Forelimb muscle (tissue), 1 donor: Measurements from ENCODE around the gene PLAAT2. TPM values are rescaled to one million over a fixed set of nuclear protein-coding genes. Genes with fewer than 3 reads are reported as not detected.
"Not testable (repeated sequence)": the region's sequence is repeated elsewhere in the genome, so short reads cannot be mapped to it uniquely, and the experiment has no call there.

Experiments used
- DNase-seq: peaks from one replicate; pipeline ENCODE4 v3.0.0-alpha.2; 2013; ENCODE audit warnings: low read depth
- polyA plus RNA-seq: library from polyadenylated mRNA; unstranded; fragments of 120-200 nt; gene quantifications from one replicate; pipeline ENCODE4 v1.2.1, GENCODE V29; 2013; ENCODE audit not compliant: insufficient read length

The PLAAT2 gene
- not detected for polyA plus RNA-seq

DNA sequence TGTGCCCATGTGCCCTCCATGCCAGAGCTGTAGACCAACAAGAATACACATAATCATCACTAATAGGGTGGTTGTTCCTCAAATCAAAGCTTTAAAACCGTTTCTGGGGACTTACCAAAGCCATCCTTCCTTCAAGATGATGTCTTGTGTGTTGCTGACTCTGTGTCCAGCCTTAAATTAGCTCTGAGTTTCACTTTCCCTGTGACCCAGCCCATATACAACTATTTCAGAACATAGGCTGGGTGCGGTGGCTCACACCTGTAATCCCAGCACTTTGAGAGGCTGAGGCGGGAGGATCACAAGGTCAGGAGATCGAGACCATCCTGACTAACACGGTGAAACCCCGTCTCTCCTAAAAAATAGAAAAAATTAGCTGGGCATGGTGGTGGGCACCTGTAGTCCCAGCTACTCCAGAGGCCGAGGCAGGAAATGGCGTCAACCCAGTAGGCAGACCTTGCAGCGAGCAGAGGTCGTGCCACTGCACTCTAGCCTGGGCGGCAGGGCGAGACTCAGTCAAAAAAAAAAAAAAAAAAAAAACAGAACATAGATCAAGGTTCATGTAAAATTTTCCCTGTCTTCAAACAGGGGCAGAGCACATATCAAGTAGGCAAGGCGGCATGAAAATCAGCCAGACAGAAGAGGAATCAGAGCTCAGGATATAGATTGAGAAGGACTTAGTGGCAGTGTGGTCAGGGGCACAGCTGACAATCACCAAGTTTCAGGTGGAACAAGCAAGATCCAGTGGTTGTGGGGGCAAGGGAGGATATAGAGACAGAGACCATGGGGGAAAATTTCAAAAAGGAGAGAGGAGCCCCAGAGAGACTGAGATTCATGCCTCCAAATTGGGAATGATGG lies at the start of gene PLAAT2:
PLAAT2 (minus strand) TSS at position 179 of the 855 bp plus-strand sequence; CDS start at position 124, 55 bp downstream.
- no peak for DNase-seq

DNA sequence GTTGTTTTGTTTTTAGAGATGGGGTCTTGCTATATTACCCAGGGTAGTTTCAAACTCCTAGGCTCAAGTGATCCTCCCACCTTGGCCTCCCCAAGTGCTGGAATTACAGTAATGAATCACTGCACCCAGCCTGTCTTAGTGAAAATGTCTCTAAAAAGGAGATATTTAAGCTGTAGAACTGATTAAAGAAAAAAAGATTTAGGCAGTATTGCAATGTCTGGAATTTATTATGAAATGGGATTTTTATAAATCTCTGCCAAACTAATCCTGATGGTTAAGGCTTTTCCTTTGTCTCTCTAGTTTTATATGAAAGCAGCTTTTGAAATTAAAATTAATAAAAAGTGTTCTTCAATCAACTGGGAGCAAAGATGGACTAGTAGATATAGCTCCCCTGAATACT lies 49.0 kb upstream of the PLAAT2 start:
- no peak for DNase-seq

DNA sequence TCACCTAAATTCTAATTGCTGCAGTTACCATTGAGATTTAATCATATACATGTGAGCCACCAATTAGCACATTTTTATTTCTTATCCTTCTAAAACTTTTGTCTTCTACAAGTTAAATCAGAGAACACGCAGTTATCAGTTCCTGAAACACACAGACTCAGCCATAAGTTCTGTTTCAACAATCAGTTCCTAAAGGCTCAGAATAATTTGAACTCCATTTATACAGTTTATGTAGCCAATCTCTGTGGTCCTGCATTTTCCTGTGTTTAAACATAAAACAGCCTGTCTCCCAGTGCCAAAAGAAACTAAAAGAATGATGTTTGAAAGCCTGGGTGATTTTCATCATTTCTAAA lies 48.2 kb upstream of the PLAAT2 start:
- DNase-seq: no peak

DNA sequence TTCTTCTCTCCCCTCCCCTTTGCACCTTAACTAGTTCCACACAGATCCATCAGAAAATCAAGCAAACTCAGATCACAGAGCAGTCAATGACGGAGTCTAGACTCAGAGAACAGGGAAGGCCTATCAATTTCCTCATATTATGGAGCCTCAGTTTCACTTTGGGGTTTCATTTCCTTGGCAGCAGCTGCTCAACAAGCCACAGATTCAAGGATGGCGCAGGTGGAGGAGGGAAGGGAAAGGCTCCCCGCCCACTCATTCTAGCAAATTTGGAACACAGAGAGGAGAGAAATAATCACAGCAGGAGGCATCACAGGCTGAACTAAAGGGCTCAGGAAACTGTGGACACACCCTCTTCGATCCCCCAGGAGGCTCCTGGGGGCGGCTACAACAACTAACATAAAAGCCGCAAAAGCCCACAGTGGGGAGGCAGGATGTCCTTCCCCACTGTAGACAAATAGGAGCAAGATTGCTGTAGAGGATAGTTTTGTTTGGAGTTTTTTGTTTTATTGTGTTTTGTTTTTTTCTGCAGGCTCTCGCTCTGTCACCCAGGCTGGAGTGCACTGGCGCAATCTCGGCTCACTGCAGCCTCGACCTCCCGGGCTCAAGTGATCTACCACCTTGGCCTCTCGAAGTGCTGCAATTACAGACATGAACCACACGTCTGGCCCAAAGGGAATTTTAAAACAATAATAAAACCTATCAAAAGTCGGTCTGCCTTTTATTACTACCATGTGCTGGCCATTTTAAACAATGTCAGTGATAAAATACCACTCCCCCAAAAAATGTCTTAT lies 47.6 kb upstream of the PLAAT2 start:
- DNase-seq: no peak

DNA sequence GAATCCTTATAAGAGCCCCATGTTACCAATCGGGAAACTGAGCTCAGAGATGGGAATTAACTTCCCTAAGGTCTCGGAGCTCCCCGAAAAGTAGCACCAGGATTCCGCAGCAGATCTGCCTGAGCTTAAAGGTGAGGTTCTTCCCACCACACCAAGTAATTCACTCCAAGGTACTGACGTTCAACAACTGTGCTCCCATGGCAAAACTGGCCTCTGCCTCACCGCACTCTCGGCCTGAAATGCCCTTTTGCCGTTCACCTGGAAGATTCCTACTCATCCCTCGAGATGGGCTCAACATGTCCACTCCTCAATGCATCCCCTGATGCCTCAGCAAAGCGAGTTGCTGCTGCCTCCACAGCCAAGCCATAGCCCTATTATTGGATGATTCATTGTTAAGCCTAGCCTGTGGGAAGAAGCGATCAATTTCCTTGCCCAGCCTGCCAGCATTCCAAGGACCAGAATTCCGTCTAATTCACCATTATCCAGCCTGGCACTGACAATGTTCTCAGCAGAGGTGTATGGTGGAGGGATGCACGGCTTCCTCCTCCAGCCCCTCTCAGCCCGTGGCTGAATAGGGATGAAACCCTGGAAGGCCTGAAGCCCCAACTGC lies 46.9 kb upstream of the PLAAT2 start:
- no peak for DNase-seq

DNA sequence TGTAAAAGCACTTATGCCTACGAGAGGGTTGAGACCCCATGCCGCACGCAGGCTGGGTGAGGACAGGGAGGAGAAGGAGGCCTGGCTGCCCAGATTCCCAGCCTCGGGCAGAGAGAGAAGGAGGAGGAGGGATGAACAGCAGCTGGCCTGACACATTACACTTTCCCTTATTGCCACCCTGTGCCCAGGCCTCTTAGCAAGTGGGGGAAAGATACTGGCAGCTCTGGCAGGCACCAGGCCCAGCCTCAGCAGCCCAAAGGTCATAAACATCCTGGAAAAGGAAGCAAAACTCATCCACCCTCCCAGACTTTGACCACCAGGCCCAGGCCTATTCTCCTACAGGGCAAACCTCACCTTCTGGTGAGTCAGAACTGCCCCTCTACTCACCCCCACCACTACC lies 46.4 kb upstream of the PLAAT2 start:
- no peak for DNase-seq

DNA sequence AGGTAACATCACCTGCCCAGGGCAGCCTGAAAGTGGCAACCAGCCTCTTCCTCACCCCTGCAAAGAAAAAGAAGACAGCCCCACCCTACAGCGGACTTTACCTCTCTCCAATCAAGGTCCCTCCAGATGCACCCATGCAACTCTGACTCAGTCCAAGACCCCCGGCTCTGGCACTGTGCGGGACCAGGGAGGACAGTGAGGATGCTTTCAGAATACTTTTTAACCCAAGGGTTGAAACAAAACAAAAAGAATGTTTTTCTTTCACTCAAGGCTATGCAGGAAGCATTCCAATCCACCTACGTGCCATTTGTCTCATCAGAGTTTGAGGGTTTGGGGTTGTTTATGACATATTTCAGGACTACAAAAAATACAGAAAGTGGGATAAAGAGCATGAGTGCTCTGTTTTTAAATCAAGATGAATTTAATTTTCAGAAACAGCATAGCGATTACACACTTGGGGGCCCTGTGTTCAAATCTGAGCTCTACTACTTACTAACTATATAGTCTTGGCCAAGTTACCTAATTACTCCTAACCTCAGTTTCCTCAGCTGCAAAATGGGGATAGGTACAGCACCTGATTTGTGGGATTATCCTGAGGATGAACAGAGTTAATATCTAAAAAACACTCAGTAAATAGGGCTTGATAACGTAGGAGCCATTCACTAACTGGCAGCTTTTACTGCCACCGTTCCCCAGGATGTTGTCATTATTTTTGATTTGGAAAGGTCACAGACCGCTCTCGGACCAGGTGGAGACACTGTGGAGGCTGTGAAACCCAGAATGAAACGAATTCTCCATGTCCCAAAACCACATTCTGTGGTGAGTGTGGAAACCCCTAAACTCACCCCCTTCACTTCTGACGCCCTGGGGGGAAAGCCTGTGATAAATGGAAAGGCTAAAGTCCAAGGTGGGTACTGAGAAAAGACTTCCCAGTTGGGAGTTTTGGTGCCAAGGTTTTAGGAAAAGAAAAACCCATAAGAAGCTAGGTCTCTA lies 45.5 kb upstream of the PLAAT2 start:
- DNase-seq: no peak

DNA sequence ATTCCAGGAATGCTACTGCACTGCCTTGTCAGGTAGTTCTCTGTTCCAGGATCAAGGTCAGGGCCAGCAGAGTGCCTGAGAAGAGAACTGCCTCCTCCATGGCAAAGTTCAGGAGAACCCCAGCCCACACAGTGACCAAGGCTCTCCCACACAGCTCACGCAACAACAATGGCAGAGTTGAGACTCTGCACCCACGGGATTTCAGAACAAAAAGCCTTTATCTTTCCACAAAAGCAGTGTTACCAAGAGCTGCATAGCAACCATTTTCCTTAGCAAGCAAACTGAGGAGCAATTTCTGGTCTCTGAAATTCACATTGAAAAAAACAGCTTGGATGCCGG lies 40.0 kb upstream of the PLAAT2 start:
- DNase-seq: no peak

DNA sequence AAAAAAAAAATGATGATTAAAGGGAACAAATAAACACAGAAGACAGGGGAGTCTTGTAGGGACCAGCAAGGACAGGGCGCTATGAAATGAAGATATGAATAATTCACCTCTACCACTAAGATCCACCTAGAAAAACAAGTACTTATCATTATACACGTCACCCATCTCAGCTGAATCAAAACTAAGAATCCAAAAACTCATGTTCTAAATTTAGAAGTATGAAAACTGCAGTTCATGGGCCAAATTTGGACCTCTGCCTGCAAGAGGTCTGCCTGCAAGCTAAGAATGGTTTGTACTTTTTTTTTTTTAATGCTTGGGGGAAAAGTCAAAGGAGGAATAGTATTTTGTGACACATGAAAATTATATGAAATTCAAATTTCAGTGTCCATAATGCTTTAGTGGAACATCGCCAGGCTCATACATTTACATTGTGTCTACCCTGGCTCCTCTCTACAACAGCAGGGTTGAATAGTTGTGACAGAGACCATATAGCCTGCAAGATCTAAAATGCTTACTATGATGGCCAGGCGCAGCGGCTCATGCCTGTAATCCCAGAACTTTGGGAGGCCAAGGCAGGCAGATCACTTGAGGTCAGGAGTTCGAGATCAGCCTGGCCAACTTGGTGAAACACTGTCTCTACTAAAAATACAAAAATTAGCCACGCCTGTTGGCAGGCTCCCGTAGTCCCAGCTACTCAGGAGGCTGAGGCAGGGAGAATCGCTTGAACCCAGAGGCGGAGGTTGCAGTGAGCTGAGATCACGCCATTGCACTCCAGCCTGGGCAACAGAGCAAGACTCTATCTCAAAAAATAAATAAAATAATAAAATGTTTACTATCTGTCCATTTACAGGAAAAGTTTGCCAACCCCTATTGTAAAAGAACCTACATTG lies 39.4 kb upstream of the PLAAT2 start:
- DNase-seq: not testable (repeated sequence)

DNA sequence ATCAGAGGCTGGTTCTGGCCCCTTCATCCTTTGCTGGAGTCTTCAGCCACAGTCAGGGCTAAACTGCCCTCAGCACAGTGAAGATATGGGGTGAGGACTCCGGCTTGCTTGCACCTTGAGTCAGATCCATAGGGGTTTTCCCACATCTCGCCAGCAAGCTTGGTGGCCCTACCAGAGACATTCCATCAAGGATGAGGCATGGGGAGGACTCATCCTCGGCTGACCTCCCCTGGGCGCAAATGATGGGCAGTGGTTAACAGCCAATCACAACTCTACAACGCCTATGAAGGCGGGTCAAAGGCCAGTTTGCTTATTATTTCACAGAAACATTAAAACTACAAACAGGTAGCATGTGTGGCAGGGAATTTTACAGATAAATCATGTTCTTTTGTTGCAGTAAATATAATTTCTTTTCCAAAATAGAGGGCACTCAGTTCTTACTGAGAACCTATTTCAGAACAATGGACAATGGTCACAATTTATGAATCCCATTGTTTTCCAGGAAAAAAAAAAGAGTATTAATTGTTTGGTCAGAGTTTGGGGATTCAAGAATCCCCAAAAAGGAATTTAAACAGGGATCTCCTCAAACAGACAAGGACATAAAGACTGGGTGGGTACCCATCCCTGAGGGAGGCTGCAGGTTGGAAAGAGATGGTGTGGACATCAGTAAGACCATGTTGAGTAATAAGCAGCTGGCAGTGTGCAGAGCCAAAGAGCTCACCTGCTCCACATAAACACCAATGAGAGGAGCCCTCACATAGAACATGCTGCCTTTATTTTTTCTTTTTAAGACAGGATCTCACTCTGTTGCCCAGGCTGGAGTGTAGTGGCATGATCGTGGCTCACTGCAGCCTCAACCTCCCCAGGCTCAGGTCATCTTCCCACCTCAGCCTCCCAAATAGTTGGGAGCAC lies 36.3 kb upstream of the PLAAT2 start:
- no peak for DNase-seq

DNA sequence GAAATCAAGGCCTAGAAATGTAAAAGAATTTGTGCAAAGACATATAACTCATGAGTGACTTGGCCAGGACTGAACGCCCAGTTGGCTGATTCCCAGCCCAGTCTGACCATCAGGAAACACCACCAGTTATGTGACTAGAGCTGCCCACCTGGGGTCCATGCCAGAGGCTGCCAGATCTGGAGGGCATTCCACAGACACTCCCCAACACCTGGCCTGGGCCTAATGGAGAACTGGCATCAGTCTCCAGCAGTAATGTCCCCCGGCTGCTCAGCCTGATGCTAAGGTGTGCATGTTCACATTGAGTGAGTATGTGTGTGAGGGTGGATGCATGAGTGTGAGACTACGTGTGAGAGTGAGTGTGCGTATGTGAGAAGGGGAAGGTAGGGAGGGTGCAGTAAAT lies 35.4 kb upstream of the PLAAT2 start:
- no peak for DNase-seq

DNA sequence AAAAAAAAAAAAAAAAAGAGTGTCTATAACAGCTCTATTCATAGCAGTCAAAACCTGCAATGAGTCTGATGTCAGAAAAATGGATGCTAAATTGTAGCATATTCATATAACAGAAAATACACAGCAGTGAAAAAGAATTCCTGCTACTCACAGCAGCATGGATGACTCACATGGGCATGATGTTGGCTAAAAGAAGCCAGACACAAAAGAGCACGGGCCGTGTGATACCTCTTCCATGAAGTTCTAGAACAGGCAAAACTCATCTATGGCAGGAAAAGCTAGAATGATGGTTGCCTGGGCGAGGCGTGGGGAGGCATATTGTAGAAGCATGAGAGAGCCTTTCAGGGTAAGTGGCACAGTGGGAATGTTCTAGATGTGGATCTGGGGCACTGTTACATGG lies 32.1 kb upstream of the PLAAT2 start:
- DNase-seq: no peak

DNA sequence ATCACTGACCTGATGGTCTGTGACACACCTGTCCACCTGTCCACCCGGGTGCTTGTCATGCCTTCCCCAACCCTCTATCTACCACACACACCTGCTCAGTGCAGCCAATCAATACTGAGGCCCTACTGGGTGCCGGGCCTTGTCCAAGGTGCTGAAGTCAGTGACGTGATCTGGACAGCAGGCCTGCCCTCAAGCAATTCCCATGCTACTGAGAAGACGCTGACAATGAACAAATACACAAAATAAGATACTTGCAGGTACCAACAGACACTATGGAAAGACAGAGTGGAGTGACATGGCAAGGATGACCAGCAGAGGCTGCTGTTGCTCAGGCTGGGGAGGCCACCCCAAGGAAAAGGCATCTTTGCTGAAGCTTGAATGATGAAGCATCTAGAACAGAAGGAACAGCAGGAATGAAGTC lies 29.8 kb upstream of the PLAAT2 start:
- DNase-seq: no peak

DNA sequence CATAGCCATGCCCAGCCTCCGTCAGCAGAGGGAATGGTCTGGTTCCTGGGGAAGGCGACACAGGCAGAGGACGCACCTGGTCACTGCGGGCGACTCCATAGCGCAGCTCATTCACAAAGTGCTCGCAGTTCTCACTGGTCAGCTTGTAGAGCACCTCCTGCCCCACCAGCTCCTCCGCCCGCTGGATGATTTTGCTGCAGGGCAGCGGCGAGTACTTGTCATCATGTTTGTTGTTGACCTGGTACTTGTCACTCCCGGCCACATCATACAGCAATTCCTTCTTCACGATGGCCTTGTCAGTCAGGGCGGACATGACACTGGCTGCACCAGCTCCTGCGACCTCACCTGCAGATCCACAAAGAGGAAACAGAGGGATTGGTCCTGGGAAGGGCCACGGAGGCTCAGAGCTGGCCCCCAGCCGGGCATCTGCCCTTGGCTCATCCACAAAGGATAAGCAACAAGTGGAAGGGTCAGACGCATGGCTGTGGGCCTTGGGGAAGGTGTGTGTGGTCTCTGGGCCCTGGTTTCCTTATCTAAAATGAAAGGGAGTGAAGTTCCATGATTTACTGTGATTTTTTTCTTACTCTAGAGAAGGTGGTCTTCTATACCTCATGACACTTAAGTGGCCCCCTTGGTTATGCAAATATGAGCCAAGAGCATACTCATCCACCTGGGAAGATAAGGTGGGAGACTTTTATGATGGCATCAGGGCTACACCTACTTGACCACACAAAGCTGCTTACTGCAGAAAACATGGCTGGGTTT lies 27.0 kb upstream of the PLAAT2 start:
- no peak for DNase-seq

DNA sequence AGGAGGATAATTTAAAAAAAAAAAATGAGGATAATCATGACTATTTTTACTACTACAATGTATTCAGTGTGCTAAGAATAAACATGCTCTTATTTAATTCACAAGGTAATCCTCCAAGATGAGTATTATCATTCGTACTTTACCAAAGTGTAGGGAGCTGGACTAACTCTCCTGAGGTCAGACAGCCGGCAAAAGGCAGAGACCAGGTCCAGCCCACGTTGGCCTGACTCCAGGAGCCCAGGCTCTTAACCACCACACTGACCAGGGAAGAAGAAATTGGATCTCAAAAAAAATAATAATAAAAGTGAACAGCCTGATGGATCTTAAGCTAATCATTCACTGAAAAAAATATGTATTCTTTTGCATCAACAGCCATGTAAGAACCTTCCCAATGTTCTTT lies 25.8 kb upstream of the PLAAT2 start:
- DNase-seq: no peak

DNA sequence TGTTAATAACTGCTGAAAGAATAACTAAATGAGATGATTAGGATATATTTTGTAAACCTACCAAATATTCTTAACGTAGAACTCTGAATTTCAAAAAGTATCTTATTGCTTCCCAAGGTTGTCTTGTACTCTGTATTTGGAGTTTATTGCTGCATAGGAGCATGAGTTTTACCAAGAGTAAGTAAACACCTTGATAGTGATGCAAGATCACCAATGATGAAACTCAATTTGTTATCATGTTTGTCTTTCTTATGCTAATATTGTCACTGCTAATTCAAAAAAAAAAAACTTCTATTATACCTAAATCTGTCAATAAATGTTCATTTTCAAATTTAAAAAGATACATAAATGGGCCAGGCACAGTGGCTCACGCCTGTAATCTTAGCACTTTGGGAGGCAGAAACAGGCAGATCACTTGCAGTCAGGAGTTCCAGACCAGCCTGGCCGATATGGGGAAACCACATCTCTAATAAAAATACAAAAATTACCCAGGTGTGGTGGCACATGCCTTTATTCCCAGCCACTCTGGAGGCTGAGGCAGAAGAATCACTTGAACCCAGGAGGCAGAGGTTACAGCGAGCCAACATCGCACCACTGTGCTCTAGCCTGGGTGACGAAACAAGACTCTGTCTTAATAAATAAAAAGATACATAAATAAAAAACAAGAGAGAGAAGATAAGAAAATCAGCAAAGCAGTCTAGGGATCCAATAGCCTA lies 23.4 kb upstream of the PLAAT2 start:
- no peak for DNase-seq

DNA sequence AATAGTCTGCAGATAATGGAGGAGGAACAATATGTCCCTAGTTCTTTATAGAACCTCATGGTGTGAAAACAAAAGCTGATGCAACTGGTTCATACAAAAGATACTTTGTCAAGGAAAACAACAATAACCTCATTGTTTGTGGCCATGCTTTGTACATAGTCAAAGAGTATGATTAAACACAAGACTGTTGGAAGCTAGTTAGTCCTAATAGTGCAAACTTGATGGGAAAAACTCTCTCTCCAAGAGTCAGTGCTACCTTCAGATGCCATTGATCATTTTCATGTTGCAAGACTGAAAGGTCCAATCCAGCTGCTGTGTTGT lies 20.1 kb upstream of the PLAAT2 start:
- DNase-seq: no peak

DNA sequence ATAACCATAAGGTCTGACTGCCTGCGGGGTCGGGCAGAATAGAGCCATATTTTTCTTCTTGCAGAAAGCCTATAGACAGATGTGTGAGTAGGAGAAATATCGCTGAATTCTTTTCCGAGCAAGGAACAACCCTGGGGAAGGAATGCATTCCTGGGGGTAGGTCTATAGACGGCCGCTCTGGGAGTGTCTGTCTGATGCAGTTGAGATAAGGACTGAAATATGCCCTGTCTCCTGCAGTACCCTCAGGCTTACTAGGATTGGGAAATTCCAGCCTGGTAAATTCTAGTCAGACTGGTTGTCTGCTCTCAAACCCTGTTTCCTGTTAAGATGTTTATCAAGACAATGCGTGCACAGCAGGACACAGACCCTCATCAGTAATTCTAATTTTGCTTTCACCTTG lies 18.0 kb upstream of the PLAAT2 start:
- not testable (repeated sequence) for DNase-seq
